Measurements from ENCODE around the gene OMG. TPM values are rescaled to one million over a fixed set of nuclear protein-coding genes. Genes with fewer than 3 reads are reported as not detected.
"Not testable (repeated sequence)": the region's sequence is repeated elsewhere in the genome, so short reads cannot be mapped to it uniquely, and the experiment has no call there.

The OMG gene, protein sequence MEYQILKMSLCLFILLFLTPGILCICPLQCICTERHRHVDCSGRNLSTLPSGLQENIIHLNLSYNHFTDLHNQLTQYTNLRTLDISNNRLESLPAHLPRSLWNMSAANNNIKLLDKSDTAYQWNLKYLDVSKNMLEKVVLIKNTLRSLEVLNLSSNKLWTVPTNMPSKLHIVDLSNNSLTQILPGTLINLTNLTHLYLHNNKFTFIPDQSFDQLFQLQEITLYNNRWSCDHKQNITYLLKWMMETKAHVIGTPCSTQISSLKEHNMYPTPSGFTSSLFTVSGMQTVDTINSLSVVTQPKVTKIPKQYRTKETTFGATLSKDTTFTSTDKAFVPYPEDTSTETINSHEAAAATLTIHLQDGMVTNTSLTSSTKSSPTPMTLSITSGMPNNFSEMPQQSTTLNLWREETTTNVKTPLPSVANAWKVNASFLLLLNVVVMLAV
- total RNA-seq (under 1 TPM in 1 of 2 donors, not detected in 1; 0.65 TPM), polyA plus RNA-seq (not detected)
- long read RNA-seq, donor 1, partial matches to known transcripts = 0 of 5 reads
- long read RNA-seq, donor 1, other reads (novel, unspliced or antisense) = 5 of 5 reads
- long read RNA-seq, donor 2, partial matches to known transcripts = 0 of 21 reads
- long read RNA-seq, donor 2, other reads (novel, unspliced or antisense) = 21 of 21 reads

DNA sequence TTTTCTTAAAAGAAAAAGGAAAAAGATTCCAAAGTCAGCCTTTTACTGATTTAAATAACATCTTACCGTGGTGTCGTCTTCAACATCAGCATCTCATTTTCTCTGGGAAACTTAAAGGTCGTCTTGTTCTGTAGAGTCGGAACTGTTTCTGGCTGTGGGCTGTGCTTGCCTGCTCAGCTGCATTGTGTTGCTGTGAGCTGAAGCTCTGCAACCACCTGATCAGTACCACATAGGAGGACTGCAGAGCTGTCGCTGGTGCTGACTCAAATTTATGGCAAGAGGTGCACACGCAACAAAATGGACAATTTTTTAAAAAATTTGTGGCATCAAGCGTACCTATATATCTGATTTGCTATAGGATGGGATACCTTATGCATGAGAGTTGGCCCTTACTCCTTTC, at the start of gene OMG:
OMG (minus strand) TSS at position 150 of the 400 bp plus-strand sequence. CDS start 908 bp downstream, outside the sequence.
- ATAC-seq (ENCODE audit: low FRiP score) (no peak), DNase-seq (no peak)
- no peaks in the 10 kb centered on the region for H3K9me3 ChIP-seq (ENCODE audit: control insufficient read depth, low read length)
- WGBS, 2 donors = 80 to 82% methylated on average over 7 of the region's 7 CpGs
- H3K4me3 ChIP-seq (ENCODE audit: low read length in 2 of 2) = no peak within 1 kb of the TSS
- no peak within 1 kb of the TSS for H3K27ac ChIP-seq (ENCODE audit: low read depth in 1 of 2, low read length in 2 of 2)
- no peaks in the 10 kb centered on the region for H3K36me3 ChIP-seq (ENCODE audit: control insufficient read depth in 1 of 2, insufficient read depth in 2 of 2, low read length in 1 of 2)
- H3K4me1 ChIP-seq (ENCODE audit: control insufficient read depth in 1 of 2, insufficient read depth in 2 of 2, low read length in 2 of 2) = peaks cover 0 to 4% of the 10 kb centered on the region in 2 donors
- intact Hi-C loops (cut with DNase I) = no loop called here
- no peaks in the 10 kb centered on the region for H3K27me3 ChIP-seq (ENCODE audit: control insufficient read depth in 1 of 2, insufficient read depth in 2 of 2, low read length in 1 of 2)

DNA sequence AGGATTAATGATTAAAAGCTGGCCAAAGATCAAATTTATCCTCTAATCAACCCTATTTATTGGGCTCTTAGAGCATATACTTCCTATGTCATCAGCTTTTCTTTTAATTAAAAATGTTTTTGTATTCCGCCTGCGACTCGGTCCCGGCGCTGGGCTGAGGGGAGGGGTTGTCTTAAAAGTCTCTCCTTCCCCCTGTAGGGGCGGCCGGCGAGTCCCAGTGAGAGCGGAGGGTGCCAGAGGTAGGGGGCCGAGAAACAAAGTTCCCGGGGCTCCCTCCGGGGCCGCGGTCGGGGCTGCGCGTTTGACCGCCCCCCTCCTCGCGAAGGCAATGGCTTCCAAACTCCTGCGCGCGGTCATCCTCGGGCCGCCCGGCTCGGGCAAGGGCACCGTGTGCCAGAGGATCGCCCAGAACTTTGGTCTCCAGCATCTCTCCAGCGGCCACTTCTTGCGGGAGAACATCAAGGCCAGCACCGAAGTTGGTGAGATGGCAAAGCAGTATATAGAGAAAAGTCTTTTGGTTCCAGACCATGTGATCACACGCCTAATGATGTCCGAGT, 48.2 kb upstream of the OMG start:
- intact Hi-C loops (cut with DNase I); H3K4me1 ChIP-seq (ENCODE audit: control insufficient read depth in 1 of 2, insufficient read depth in 2 of 2, low read length in 2 of 2); H3K9me3 ChIP-seq (ENCODE audit: control insufficient read depth, low read length); DNase-seq; H3K4me3 ChIP-seq (ENCODE audit: low read length in 2 of 2); H3K27ac ChIP-seq (ENCODE audit: low read depth in 1 of 2, low read length in 2 of 2); H3K27me3 ChIP-seq (ENCODE audit: control insufficient read depth in 1 of 2, insufficient read depth in 2 of 2, low read length in 1 of 2); ATAC-seq (ENCODE audit: low FRiP score); H3K36me3 ChIP-seq (ENCODE audit: control insufficient read depth in 1 of 2, insufficient read depth in 2 of 2, low read length in 1 of 2): not testable (repeated sequence)
- 92 to 93% methylated on average over 21 of the region's 34 CpGs for WGBS, 2 donors

DNA sequence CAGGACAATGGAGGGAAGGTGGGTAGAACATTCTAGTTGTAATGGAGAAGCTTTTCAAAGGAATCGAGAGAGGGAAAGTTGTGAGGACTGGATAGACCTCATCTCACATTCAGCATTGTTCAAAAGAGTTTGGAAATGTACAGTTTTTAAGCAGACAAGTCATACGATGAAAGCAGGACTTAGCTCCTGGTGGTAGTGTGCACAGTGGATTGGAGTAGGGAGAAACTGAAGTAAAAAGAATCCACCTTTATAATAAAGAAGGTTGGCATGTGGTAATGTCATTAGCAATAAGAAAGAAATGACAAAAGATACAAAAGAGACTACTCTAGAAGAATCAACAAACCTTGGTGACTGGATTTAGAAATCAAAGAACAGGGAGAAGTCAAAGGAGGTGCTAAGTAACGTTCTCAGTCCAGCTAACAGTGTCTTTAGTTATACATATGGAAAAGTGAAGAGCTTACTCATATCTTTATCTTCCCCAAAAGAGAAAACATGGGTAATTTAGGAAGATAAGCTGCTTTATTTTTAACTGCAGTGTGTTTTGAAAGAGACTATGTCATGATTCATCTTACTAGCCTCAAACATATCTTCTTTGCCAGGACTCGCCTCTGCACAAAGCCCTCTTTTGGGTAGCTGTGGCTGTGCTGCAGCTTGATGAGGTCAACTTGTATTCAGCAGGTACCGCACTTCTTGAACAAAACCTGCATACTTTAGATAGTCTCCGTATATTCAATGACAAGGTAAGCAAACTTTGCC, 43.0 kb upstream of the OMG start:
- intact Hi-C loops (cut with DNase I) = no loop called here
- peaks cover 4 to 5% of the 10 kb centered on the region in 2 donors for H3K36me3 ChIP-seq (ENCODE audit: control insufficient read depth in 1 of 2, insufficient read depth in 2 of 2, low read length in 1 of 2)

DNA sequence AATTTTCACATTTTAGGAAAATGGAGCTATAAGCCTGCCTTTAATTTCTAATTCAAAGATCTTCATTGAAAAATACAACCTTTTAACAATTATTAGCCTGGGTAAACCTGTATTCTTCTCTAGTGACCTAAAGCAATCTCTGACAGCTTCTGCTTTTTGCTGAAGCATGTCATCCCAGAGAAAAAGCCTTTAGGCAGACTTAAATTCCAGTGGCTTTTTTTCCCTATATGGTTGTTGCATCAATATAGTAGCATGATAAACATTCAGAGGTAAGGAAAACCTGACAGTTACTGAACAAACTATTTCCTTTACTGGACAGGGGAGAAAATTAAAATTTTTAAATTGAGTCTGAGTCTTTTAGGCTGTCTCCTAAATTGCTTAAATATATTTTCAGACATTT, 32.2 kb upstream of the OMG start:
- H3K9me3 ChIP-seq (ENCODE audit: control insufficient read depth, low read length) = no peaks in the 10 kb centered on the region
- H3K4me1 ChIP-seq (ENCODE audit: control insufficient read depth in 1 of 2, insufficient read depth in 2 of 2, low read length in 2 of 2) = no peaks in the 10 kb centered on the region
- DNase-seq (no peak), ATAC-seq (ENCODE audit: low FRiP score) (no peak)
- H3K27me3 ChIP-seq (ENCODE audit: control insufficient read depth in 1 of 2, insufficient read depth in 2 of 2, low read length in 1 of 2) = no peaks in the 10 kb centered on the region
- no peak overlapping the region for H3K27ac ChIP-seq (ENCODE audit: low read depth in 1 of 2, low read length in 2 of 2)
- no peak overlapping the region for H3K4me3 ChIP-seq (ENCODE audit: low read length in 2 of 2)
- peaks cover 0 to 4% of the 10 kb centered on the region in 2 donors for H3K36me3 ChIP-seq (ENCODE audit: control insufficient read depth in 1 of 2, insufficient read depth in 2 of 2, low read length in 1 of 2)
- intact Hi-C loops (cut with DNase I) = no loop called here

More for the DNA sequence above, 43.0 kb upstream of the OMG start:
- no peak for DNase-seq
- H3K4me3 ChIP-seq (ENCODE audit: low read length in 2 of 2) = no peak overlapping the region
- H3K9me3 ChIP-seq (ENCODE audit: control insufficient read depth, low read length) = no peaks in the 10 kb centered on the region
- no peak for ATAC-seq (ENCODE audit: low FRiP score)
- 69 to 81% methylated on average over 6 of the region's 6 CpGs for WGBS, 2 donors
- no peaks in the 10 kb centered on the region for H3K27me3 ChIP-seq (ENCODE audit: control insufficient read depth in 1 of 2, insufficient read depth in 2 of 2, low read length in 1 of 2)
- no peaks in the 10 kb centered on the region for H3K4me1 ChIP-seq (ENCODE audit: control insufficient read depth in 1 of 2, insufficient read depth in 2 of 2, low read length in 2 of 2)
- H3K27ac ChIP-seq (ENCODE audit: low read depth in 1 of 2, low read length in 2 of 2) = no peak overlapping the region

DNA sequence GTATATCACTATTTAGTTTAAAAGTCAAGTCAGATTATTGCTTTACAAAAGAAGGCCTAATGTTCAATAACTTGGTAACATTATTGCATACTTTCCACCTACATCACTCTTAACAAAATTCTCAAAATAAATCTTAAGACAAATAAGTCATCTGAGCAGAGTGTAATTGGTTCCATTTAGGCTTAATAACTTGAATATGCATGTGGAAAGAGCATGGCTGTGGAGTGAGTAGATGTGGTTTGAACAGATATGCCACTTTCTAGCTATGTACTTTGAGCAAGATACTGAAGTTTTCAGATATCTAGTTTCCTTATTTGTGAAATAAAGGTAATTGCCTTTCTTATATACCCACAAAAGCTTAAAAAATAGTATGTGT, 31.1 kb upstream of the OMG start:
- intact Hi-C loops (cut with DNase I) = no loop called here
- Histone ChIP-seq H3K27me3 (ENCODE audit: control insufficient read depth in 1 of 2, insufficient read depth in 2 of 2, low read length in 1 of 2) (no peaks in the 10 kb centered on the region), H3K9me3 (ENCODE audit: control insufficient read depth, low read length) (no peaks in the 10 kb centered on the region), H3K27ac (ENCODE audit: low read depth in 1 of 2, low read length in 2 of 2) (no peak overlapping the region), H3K4me1 (ENCODE audit: control insufficient read depth in 1 of 2, insufficient read depth in 2 of 2, low read length in 2 of 2) (no peaks in the 10 kb centered on the region), H3K36me3 (ENCODE audit: control insufficient read depth in 1 of 2, insufficient read depth in 2 of 2, low read length in 1 of 2) (peaks cover 0 to 4% of the 10 kb centered on the region in 2 donors), H3K4me3 (ENCODE audit: low read length in 2 of 2) (no peak overlapping the region)
- ATAC-seq (ENCODE audit: low FRiP score) (no peak), DNase-seq (no peak)

DNA sequence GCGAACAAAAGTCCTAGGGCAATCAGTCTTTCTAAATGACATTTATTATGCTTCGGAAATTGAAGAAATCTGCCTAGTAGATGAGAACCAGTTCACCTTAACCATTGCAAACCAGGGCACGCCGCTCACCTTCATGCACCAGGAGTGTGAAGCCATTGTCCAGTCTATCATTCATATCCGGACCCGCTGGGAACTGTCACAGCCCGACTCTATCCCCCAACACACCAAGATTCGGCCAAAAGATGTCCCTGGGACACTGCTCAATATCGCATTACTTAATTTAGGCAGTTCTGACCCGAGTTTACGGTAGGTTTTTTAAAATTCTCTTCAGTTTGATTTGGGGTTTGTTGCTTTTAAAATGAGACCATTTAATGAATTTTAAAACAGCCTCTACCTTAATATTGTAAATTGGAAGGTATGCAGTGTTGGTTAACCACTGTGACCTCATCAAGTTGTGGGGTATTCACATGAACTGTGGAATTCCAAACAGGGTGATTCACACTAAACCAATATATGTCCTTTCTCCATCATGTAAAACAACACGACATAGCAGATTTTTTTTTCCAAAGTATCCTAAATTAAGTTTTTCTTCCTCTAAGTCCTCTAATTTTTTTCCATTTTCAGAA, 30.6 kb upstream of the OMG start:
- Histone ChIP-seq H3K27ac (ENCODE audit: low read depth in 1 of 2, low read length in 2 of 2) (no peak overlapping the region), H3K27me3 (ENCODE audit: control insufficient read depth in 1 of 2, insufficient read depth in 2 of 2, low read length in 1 of 2) (no peaks in the 10 kb centered on the region), H3K4me3 (ENCODE audit: low read length in 2 of 2) (no peak overlapping the region), H3K36me3 (ENCODE audit: control insufficient read depth in 1 of 2, insufficient read depth in 2 of 2, low read length in 1 of 2) (peaks cover 0 to 4% of the 10 kb centered on the region in 2 donors), H3K4me1 (ENCODE audit: control insufficient read depth in 1 of 2, insufficient read depth in 2 of 2, low read length in 2 of 2) (no peaks in the 10 kb centered on the region), H3K9me3 (ENCODE audit: control insufficient read depth, low read length) (no peaks in the 10 kb centered on the region)
- intact Hi-C loops (cut with DNase I) = no loop called here
- ATAC-seq (ENCODE audit: low FRiP score) = no peak
- 94% methylated on average over 12 of the region's 12 CpGs for WGBS, 2 donors
- no peak for DNase-seq

DNA sequence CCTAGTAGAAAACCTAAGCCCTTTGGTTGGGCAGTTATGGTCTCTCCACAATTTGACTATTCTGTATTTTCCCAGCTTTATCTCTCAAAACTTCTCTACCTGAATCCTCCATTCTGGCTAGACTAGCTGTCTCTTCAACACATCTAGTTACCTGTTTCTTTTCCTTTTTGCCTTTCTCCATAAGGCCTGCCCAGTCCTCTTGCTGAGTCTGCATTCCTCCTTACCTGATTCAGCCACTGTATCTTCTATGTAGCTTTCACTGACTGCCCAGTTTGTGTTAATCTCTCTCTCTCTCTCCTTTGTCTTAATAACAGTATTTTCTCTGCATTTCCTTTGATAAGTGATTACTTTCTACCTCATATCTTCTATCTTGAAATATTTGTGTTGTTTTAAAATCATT, 26.5 kb upstream of the OMG start:
- intact Hi-C loops (cut with DNase I) = no loop called here
- peaks cover 0 to 4% of the 10 kb centered on the region in 2 donors for H3K36me3 ChIP-seq (ENCODE audit: control insufficient read depth in 1 of 2, insufficient read depth in 2 of 2, low read length in 1 of 2)
- H3K27ac ChIP-seq (ENCODE audit: low read depth in 1 of 2, low read length in 2 of 2) = no peak overlapping the region
- no peaks in the 10 kb centered on the region for H3K4me1 ChIP-seq (ENCODE audit: control insufficient read depth in 1 of 2, insufficient read depth in 2 of 2, low read length in 2 of 2)
- H3K27me3 ChIP-seq (ENCODE audit: control insufficient read depth in 1 of 2, insufficient read depth in 2 of 2, low read length in 1 of 2) = no peaks in the 10 kb centered on the region
- ATAC-seq (ENCODE audit: low FRiP score) = no peak
- H3K9me3 ChIP-seq (ENCODE audit: control insufficient read depth, low read length) = no peaks in the 10 kb centered on the region
- H3K4me3 ChIP-seq (ENCODE audit: low read length in 2 of 2) = no peak overlapping the region
- DNase-seq = no peak

DNA sequence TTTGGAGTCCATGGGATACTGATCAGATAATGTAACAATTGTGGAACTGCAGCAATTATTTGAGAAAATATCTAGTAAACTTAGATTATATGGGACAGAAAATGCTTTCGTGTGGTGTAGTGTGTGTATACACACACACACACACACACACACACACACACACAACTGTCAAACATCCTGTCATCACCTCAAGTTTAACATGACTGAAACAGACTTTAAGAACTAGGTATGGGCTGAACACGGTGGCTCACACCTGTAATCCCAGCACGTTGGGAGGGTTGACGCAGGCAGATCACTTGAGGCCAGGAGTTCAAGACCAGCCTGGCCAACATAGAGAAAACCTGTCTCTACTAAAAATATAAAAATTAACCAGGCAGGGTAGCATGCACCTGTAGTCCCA, 24.9 kb upstream of the OMG start:
- intact Hi-C loops (cut with DNase I) = no loop called here
- peaks cover 0 to 2% of the 10 kb centered on the region in 2 donors for H3K36me3 ChIP-seq (ENCODE audit: control insufficient read depth in 1 of 2, insufficient read depth in 2 of 2, low read length in 1 of 2)
- WGBS, 2 donors = 93 to 95% methylated on average over 4 of the region's 4 CpGs
- H3K9me3 ChIP-seq (ENCODE audit: control insufficient read depth, low read length) = no peaks in the 10 kb centered on the region
- DNase-seq (no peak), ATAC-seq (ENCODE audit: low FRiP score) (no peak)
- H3K27me3 ChIP-seq (ENCODE audit: control insufficient read depth in 1 of 2, insufficient read depth in 2 of 2, low read length in 1 of 2) = no peaks in the 10 kb centered on the region
- no peak overlapping the region for H3K4me3 ChIP-seq (ENCODE audit: low read length in 2 of 2)
- no peaks in the 10 kb centered on the region for H3K4me1 ChIP-seq (ENCODE audit: control insufficient read depth in 1 of 2, insufficient read depth in 2 of 2, low read length in 2 of 2)
- H3K27ac ChIP-seq (ENCODE audit: low read depth in 1 of 2, low read length in 2 of 2) = no peak overlapping the region
